ENCODE results near the gene ABTB2. TPM values are rescaled to one million over a fixed set of nuclear protein-coding genes. Genes with fewer than 3 reads are reported as not detected.

ABTB2 gene
- total RNA-seq, 2 experiments from 2014 or later = 0.06 to 0.09 TPM

DNA sequence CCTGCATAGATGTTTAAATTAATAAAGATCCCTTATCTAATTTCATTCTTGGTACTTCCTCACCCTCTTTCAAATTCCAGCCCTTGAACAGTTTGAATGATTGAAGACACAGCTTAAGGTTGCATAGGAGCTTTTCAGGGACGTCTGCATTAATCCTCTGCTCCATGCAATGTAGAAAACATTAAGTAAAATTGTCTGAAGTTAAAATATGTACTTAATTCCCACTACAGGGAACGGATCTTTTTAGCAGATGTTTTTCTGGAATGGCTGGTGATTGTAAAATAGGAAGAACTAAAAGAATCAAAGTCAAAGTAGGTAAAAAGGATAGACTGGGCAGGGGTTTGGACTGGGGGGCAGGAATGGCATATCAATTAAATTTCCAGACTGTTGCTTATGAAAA lies 58.9 kb downstream of the ABTB2 start:
- H3K9me2 ChIP-seq (ENCODE audit: insufficient read depth, low read length) = no peaks in the 10 kb centered on the region
- POLR2A ChIA-PET = no interaction called here
- H2AFZ ChIP-seq (ENCODE audit: low read length) = no peak overlapping the region
- H3K9me3 ChIP-seq (ENCODE audit: low read length) = no peaks in the 10 kb centered on the region
- no peaks in the 10 kb centered on the region for H3K4me1 ChIP-seq (ENCODE audit: insufficient read depth, low read length, poor library complexity, severe bottlenecking)
- no peak overlapping the region for H3K4me2 ChIP-seq (ENCODE audit: low read length)
- CTCF ChIA-PET (ENCODE audit: unreplicated experiment) = no interaction called here
- DNase-seq (ENCODE audit: low spot score) = no peak
- intact Hi-C loops (cut with micrococcal nuclease; ENCODE audit: unreplicated experiment) = no loop called here
- H3K27ac ChIP-seq (ENCODE audit: low read depth, low read length, poor library complexity, severe bottlenecking) = no peak overlapping the region
- H3K79me2 ChIP-seq (ENCODE audit: insufficient read depth, low read depth, low read length) = no peaks in the 10 kb centered on the region
- H3K4me3 ChIP-seq (ENCODE audit: low read depth, low read length, poor library complexity, severe bottlenecking) = no peak overlapping the region
- BruUV-seq (replicated peaks) = no TSS peak
- TF ChIP-seq, protein P1, sequence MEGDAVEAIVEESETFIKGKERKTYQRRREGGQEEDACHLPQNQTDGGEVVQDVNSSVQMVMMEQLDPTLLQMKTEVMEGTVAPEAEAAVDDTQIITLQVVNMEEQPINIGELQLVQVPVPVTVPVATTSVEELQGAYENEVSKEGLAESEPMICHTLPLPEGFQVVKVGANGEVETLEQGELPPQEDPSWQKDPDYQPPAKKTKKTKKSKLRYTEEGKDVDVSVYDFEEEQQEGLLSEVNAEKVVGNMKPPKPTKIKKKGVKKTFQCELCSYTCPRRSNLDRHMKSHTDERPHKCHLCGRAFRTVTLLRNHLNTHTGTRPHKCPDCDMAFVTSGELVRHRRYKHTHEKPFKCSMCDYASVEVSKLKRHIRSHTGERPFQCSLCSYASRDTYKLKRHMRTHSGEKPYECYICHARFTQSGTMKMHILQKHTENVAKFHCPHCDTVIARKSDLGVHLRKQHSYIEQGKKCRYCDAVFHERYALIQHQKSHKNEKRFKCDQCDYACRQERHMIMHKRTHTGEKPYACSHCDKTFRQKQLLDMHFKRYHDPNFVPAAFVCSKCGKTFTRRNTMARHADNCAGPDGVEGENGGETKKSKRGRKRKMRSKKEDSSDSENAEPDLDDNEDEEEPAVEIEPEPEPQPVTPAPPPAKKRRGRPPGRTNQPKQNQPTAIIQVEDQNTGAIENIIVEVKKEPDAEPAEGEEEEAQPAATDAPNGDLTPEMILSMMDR (conservative IDR thresholded peaks at IDR 0.05; ENCODE audit: low read length) = no peak
- no peak for TF ChIP-seq EZH2phosphoT487 (IDR thresholded peaks at IDR 0.05; ENCODE audit: borderline replicate concordance, low read depth, low read length)
- H4K20me1 ChIP-seq (ENCODE audit: insufficient read depth, low read length) = no peaks in the 10 kb centered on the region
- no peaks in the 10 kb centered on the region for H3K36me3 ChIP-seq (ENCODE audit: insufficient read depth, low read length)

DNA sequence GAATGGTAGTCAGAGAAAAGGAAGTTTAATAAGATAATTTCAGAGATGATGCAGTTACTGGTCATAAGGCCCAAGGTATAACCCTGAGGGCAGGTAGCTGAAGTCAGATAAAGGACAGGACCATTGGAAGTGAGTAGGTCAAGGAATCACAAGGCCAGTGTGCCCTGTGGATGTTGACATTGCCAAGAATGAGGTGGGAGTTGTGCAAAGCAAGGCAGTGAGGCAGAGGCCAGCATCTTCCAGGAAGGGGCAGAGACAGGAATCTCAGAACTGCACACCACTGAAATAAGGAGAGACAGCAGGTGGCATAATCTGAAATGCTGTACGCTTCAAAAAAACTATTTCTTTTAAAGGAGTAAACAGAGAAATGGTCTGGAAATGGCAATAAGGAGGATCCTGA lies 61.4 kb downstream of the ABTB2 start:
- Histone ChIP-seq H3K36me3 (ENCODE audit: insufficient read depth, low read length) (no peaks in the 10 kb centered on the region), H3K9me3 (ENCODE audit: low read length) (no peaks in the 10 kb centered on the region), H3K4me1 (ENCODE audit: insufficient read depth, low read length, poor library complexity, severe bottlenecking) (no peaks in the 10 kb centered on the region), H3K9me2 (ENCODE audit: insufficient read depth, low read length) (no peaks in the 10 kb centered on the region), H3K4me3 (ENCODE audit: low read depth, low read length, poor library complexity, severe bottlenecking) (no peak overlapping the region), H3K79me2 (ENCODE audit: insufficient read depth, low read depth, low read length) (no peaks in the 10 kb centered on the region), H3K4me2 (ENCODE audit: low read length) (no peak overlapping the region), H2AFZ (ENCODE audit: low read length) (no peak overlapping the region), H3K27ac (ENCODE audit: low read depth, low read length, poor library complexity, severe bottlenecking) (no peak overlapping the region), H4K20me1 (ENCODE audit: insufficient read depth, low read length) (no peaks in the 10 kb centered on the region)
- no TSS peak for BruUV-seq (replicated peaks)
- ChIA-PET POLR2A (no interaction called here), CTCF (ENCODE audit: unreplicated experiment) (no interaction called here)
- no peak for DNase-seq (ENCODE audit: low spot score)
- TF ChIP-seq, protein P1 (conservative IDR thresholded peaks at IDR 0.05; ENCODE audit: low read length) = no peak
- TF ChIP-seq EZH2phosphoT487 (IDR thresholded peaks at IDR 0.05; ENCODE audit: borderline replicate concordance, low read depth, low read length) = no peak
- intact Hi-C loops (cut with micrococcal nuclease; ENCODE audit: unreplicated experiment) = no loop called here

DNA sequence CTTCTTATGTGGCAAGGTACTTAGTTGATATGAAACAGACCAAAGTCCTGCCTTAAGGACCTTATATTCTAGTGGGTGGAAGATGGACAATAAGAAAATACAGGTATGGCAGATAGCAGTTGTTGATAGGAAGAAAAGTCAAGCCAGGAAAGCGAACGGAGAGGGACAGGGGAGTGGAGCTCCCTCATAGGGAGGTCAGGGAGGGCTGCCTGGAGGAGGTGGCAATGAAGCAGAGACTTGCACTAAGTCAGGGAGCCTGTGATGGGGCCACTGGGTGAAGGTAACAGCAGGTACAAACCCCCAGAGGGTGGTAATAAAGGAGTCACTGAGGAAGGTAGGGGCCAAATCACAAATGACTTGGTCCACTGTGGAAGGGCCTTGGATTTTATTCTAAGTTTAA lies 65.3 kb downstream of the ABTB2 start:
- CTCF ChIA-PET (ENCODE audit: unreplicated experiment) = no interaction called here
- no peaks in the 10 kb centered on the region for H4K20me1 ChIP-seq (ENCODE audit: insufficient read depth, low read length)
- H3K9me2 ChIP-seq (ENCODE audit: insufficient read depth, low read length) = no peaks in the 10 kb centered on the region
- no peak overlapping the region for H3K4me2 ChIP-seq (ENCODE audit: low read length)
- H3K36me3 ChIP-seq (ENCODE audit: insufficient read depth, low read length) = no peaks in the 10 kb centered on the region
- POLR2A ChIA-PET = no interaction called here
- TF ChIP-seq EZH2phosphoT487 (IDR thresholded peaks at IDR 0.05; ENCODE audit: borderline replicate concordance, low read depth, low read length) = no peak
- TF ChIP-seq, protein P1 (conservative IDR thresholded peaks at IDR 0.05; ENCODE audit: low read length) = no peak
- H3K79me2 ChIP-seq (ENCODE audit: insufficient read depth, low read depth, low read length) = no peaks in the 10 kb centered on the region
- no peaks in the 10 kb centered on the region for H3K9me3 ChIP-seq (ENCODE audit: low read length)
- intact Hi-C loops (cut with micrococcal nuclease; ENCODE audit: unreplicated experiment) = no loop called here
- no peak overlapping the region for H3K27ac ChIP-seq (ENCODE audit: low read depth, low read length, poor library complexity, severe bottlenecking)
- no peak for DNase-seq (ENCODE audit: low spot score)
- no TSS peak for BruUV-seq (replicated peaks)
- H2AFZ ChIP-seq (ENCODE audit: low read length) = no peak overlapping the region
- no peaks in the 10 kb centered on the region for H3K4me1 ChIP-seq (ENCODE audit: insufficient read depth, low read length, poor library complexity, severe bottlenecking)
- no peak overlapping the region for H3K4me3 ChIP-seq (ENCODE audit: low read depth, low read length, poor library complexity, severe bottlenecking)
